K562 (cell line): ENCODE measurements around the gene NR2C2AP. TPM values are rescaled to one million over a fixed set of nuclear protein-coding genes. Genes with fewer than 3 reads are reported as not detected.
A peak's percentile ranks its signal among the peaks of the same experiment; 100 is the strongest.

Experiments
- BRD9 ChIP-seq: fragments of 450-650 bp; IDR thresholded peaks from 2 replicates; pipeline ENCODE4 v1.6.1; 2018; ENCODE audit warnings: low read depth; ENCODE audit not compliant: partially characterized antibody
- CBX2 ChIP-seq: fragments of 200-600 bp; sonication (generic); IDR thresholded peaks from one replicate; pipeline ENCODE4 v1.6.1; 2012; ENCODE audit warnings: mild to moderate bottlenecking, low read length, inconsistent platforms; ENCODE audit not compliant: insufficient read depth, poor library complexity, severe bottlenecking
- CREBBP ChIP-seq: IDR thresholded peaks from one replicate; pipeline ENCODE4 v1.6.1; 2012; ENCODE audit warnings: low read depth, mild to moderate bottlenecking, control low read depth, inconsistent platforms, low read length
- E2F3 ChIP-seq: fragments of 250-450 bp; sonication (Bioruptor Pico); IDR thresholded peaks from 2 replicates; pipeline ENCODE4 v1.4.0; 2020; ENCODE audit warnings: mild to moderate bottlenecking
- FOXA1 ChIP-seq: fragments of 450-650 bp; IDR thresholded peaks from 2 replicates; pipeline ENCODE4 v1.6.1; 2016; ENCODE audit warnings: mild to moderate bottlenecking, borderline replicate concordance
- FOXJ2 ChIP-seq: fragments of 200-800 bp; sonication (Bioruptor generic); IDR thresholded peaks from 2 replicates; pipeline ENCODE4 v1.6.1; 2016; ENCODE audit warnings: missing genetic modification characterization, missing compliant biosample characterization
- HMG20A ChIP-seq: fragments of 450-650 bp; formaldehyde crosslinking; conservative IDR thresholded peaks from 2 replicates; pipeline ENCODE4 v1.4.0; 2020; ENCODE audit warnings: mild to moderate bottlenecking, mixed read lengths
- HNRNPK ChIP-seq: fragments of 200-400 bp; formaldehyde crosslinking; IDR thresholded peaks from one replicate; pipeline ENCODE4 v1.6.1; 2018; ENCODE audit warnings: mild to moderate bottlenecking, low read depth, low read length; ENCODE audit not compliant: poor library complexity, severe bottlenecking
- MIER1 ChIP-seq: fragments of 450-650 bp; IDR thresholded peaks from 2 replicates; pipeline ENCODE4 v1.6.1; 2016; ENCODE audit warnings: antibody characterized with exemption, mild to moderate bottlenecking, low read depth
- NR2C1 ChIP-seq, 2 experiments: fragments of 450-650 bp; IDR thresholded peaks; 2 replicates each; pipeline ENCODE4 v1.6.1; 2017; ENCODE audit warnings: mild to moderate bottlenecking in 2 of 2, antibody characterized with exemption in 1 of 2, inconsistent platforms in 1 of 2, missing compliant biosample characterization in 1 of 2, missing genetic modification characterization in 1 of 2
- POLR3A ChIP-seq: IDR thresholded peaks from 2 replicates; pipeline ENCODE4 v1.6.1; 2011; ENCODE audit warnings: borderline replicate concordance, mild to moderate bottlenecking, moderate library complexity; ENCODE audit not compliant: insufficient read length, insufficient read depth; ENCODE audit errors: extremely low read depth
- PTBP1 ChIP-seq: fragments of 200-400 bp; formaldehyde crosslinking; IDR thresholded peaks from 2 replicates; pipeline ENCODE4 v1.6.1; 2017; ENCODE audit warnings: low read depth, low read length
- RBM15 ChIP-seq: fragments of 200-400 bp; formaldehyde crosslinking; IDR thresholded peaks from 2 replicates; pipeline ENCODE4 v1.6.1; 2018; ENCODE audit warnings: mild to moderate bottlenecking, low read length, moderate library complexity; ENCODE audit not compliant: insufficient read depth
- SLC30A9 ChIP-seq: fragments of 250-450 bp; sonication (Bioruptor Pico); IDR thresholded peaks from 2 replicates; pipeline ENCODE4 v1.8.0; 2022; ENCODE audit warnings: mild to moderate bottlenecking, moderate library complexity
- SNAPC5 ChIP-seq: fragments of 250-450 bp; sonication (Bioruptor Pico); IDR thresholded peaks from 2 replicates; pipeline ENCODE4 v1.8.0; 2021; ENCODE audit warnings: moderate library complexity, mild to moderate bottlenecking, inconsistent platforms
- SRSF3 ChIP-seq: fragments of 200-400 bp; formaldehyde crosslinking; IDR thresholded peaks from 2 replicates; pipeline ENCODE4 v1.6.1; 2016; ENCODE audit warnings: mild to moderate bottlenecking, low read length, moderate library complexity; ENCODE audit not compliant: insufficient read depth
- TCF15 ChIP-seq: fragments of 250-450 bp; sonication (Bioruptor Pico); IDR thresholded peaks from 2 replicates; pipeline ENCODE4 v1.8.0; 2022; ENCODE audit warnings: moderate library complexity, mild to moderate bottlenecking, inconsistent platforms
- TRIM25 ChIP-seq: fragments of 450-650 bp; IDR thresholded peaks from 2 replicates; pipeline ENCODE4 v1.7.0; 2016; ENCODE audit warnings: borderline replicate concordance
- ZHX1 ChIP-seq: fragments of 150-350 bp; conservative IDR thresholded peaks from 2 replicates; pipeline ENCODE4 v1.6.1; 2014; ENCODE audit warnings: low read length
- ZNF124 ChIP-seq: sonication (generic); formaldehyde crosslinking; IDR thresholded peaks from 2 replicates; pipeline ENCODE4 v1.8.1; 2022; ENCODE audit warnings: missing genetic modification reagents
- ZNF24 ChIP-seq: fragments of 450-650 bp; IDR thresholded peaks from 2 replicates; pipeline ENCODE4 v1.6.1; 2016
- ZNF324 ChIP-seq: fragments of 250-450 bp; sonication (Bioruptor Pico); IDR thresholded peaks from 2 replicates; pipeline ENCODE4 v1.4.0; 2020; ENCODE audit warnings: mild to moderate bottlenecking
- ZNF436 ChIP-seq: fragments of 250-450, 450-650 bp; sonication (Bioruptor Pico); formaldehyde crosslinking; IDR thresholded peaks from 2 replicates; pipeline ENCODE4 v1.7.0; 2020; ENCODE audit warnings: mild to moderate bottlenecking
- ZNF780A ChIP-seq: fragments of 250-450 bp; sonication (Bioruptor Pico); IDR thresholded peaks from 2 replicates; pipeline ENCODE4 v1.5.0; 2021; ENCODE audit warnings: mild to moderate bottlenecking
- polyA plus RNA-seq, 8 experiments: library from polyadenylated mRNA; depleted of rRNA in 4 of 8; stranded (reverse) in 5 of 8; unstranded in 3 of 8; fragments of >200 nt; fragmentation: Nextera tagmentation in 2 of 8; fragmentation: Illumina TruSeq in 1 of 8; extraction: Ambion mirVana in 2 of 8; extraction: Trizol in 1 of 8; gene quantifications; 2 replicates each; pipeline versions ENCODE4 v1.2.1 to v1.2.3, GENCODE V29; 2011 to 2014; ENCODE audit warnings: inconsistent platforms in 1 of 8, missing spikeins in 1 of 8
- total RNA-seq, 7 experiments: library from RNA; depleted of rRNA in 6 of 7; stranded (reverse); fragments of >200 nt in 6 of 7; fragmentation: Illumina TruSeq in 2 of 7; extraction: Trizol in 2 of 7; gene quantifications; 2 replicates each; pipeline versions ENCODE4 v1.2.1 to v1.2.3, GENCODE V29; 2011 to 2021; ENCODE audit warnings: low replicate concordance in 1 of 7

Gene NR2C2AP
- total and polyA plus RNA-seq, 9 of the 15 experiments (the other 6 are each of a cell fraction or from before 2014, with no cell fraction given): 23.7 to 77.4 (median 32.4) TPM

- TF ChIP-seq ZHX1 (0 out of 2 replicates have a peak, but pooled peaks have one; percentile 10), PTBP1 (no peak), BRD9 (peak; percentile 40), SNAPC5 (no peak), ZNF780A (no peak), CREBBP (no peak), SRSF3 (no peak), SLC30A9 (CRISPR knock-in tag) (no peak), TCF15 (no peak), MIER1 (peak; percentile 76), TRIM25 (no peak), FOXA1 (no peak), HNRNPK (no peak), E2F3 (CRISPR knock-in tag) (no peak), FOXJ2 (tag) (0 out of 2 replicates have a peak, but pooled peaks have one; percentile 54), ZNF124 (CRISPR knock-in tag) (no peak), ZNF324 (CRISPR knock-in tag) (no peak), ZNF24 (peak; percentile 63; the same call in 1 of the 2 replicates), CBX2 (no peak), RBM15 (no peak), ZNF436 (CRISPR knock-in tag) (no peak), HMG20A (CRISPR knock-in tag) (no peak), POLR3A (no peak), NR2C1 (IDR thresholded peaks at IDR 0.05) (peak; percentile 67), NR2C1 (tag; IDR thresholded peaks at IDR 0.05) (peak; percentile 85)
Observed at GRCh38 chr19:19192078-19192882, 10.9 kb downstream of the NR2C2AP start, which contains the start of the genes BORCS8 and RFXANK (continued).
